ENCODE measurements around the gene TENM4. TPM values are rescaled to one million over a fixed set of nuclear protein-coding genes. Genes with fewer than 3 reads are reported as not detected.

TENM4 gene
- total RNA-seq, 1 donor from 2014 or later = under 0.01 TPM

DNA sequence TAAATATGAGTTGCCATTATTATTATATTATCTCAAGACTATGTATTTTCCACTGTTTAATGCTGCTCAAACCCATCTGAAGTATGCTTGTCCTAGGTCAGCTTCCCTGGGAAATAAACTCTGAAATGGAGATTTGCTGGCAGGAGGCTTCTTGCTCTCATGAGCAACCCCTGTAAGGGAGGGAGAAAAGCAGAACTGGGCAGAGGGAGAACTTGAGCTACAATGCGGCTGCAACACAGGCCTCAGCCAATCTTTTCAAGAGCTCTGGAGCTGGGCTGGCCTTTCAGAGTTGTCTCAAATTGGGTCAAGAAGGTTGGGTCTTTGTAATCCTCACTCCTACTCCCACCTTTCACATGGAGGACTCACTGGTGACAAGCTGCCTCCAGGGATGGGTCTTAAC lies 412.6 kb downstream of the TENM4 start:
- DNase-seq (ENCODE audit: low read depth in 2 of 2) = no peak

DNA sequence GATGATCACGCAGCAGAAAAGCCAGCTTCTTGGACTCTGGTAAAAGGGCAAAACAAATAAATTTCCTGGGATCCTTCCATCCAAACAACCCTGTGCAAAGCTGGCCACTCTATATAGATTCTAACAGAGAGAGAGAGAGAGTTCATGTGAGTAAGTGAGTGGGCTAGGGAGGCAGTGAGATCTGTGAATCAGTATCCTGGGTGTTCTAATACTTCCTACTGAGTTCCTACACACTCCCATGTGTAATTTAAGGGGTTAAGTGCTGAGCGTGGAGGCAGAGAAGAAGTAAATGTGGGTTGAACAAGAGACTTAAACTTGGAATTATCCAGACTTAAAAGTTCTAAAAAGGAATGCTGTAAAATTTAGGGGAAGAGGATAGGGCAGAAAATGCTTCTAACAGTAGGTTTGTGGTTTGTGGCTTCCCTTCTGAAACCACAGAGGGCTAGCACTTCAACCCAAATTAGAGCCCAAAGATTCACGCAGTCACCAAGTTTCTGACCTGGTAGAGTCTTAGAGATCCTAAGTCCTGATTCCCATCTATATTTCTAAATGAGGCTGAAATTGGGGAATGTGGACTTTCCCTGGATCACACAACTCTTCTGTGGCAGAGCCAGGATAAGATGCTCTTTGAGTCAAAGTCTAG lies 413.9 kb downstream of the TENM4 start:
- no peak for DNase-seq (ENCODE audit: low read depth in 2 of 2)

DNA sequence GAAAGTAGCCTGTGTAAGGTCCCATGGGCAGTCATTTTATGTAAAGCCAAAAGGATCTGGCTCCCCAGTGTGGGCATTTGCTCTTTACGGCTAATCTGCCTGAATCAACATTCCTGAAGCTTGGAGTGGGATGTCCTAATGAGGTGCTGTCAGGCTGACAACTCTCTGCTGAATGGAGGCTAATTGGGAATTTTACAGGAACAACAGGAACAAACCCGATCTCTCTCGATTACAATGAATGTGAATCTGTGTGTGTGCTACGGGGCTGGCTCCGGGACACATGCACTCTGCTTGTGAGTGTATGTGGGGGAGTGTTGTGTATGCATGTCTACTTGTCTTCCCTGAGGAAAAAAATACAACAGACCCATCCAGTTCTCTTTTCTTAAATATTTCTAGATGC lies 415.2 kb downstream of the TENM4 start:
- DNase-seq (ENCODE audit: low read depth in 2 of 2) = no peak

DNA sequence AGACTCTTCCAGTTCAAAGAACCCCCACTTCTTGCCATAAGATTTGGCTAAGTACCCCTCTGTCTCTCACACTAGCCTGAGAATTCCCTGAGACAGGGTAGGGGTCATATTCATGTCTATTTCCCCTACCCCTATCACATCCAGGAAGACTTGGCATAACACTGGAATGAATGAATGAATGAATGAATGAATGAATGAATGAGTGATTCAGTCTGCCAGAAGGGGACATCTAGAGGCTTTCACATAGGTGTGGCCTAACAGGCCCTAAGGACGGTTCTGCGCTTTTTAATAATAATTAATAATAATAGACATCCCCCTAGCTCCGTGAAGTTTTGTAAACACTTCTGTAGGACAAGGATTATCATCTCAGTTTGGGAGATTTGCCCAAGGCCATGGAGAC lies 415.7 kb downstream of the TENM4 start:
- no peak for DNase-seq (ENCODE audit: low read depth in 2 of 2)

DNA sequence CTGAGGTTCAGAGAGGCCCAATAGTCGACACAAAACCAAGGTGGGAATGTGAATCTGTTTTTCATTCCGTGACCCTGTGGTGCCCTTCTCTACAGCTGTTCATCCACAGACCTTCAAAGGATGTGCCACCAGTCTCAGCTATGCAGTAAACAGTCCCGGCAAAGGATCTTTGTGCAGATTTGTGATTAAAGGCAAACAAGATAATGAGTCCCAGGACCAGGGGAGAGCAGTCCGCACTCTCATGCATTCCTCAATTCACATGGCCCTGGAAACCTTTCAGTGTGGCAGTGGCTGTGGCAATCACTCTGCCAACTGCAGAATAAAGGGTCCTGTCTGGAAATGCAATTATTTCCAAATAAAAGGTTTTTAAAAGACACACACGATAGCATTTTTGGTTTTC lies 418.6 kb downstream of the TENM4 start:
- DNase-seq (ENCODE audit: low read depth in 2 of 2) = no peak

GRCh38 chr11:79021601-79022000 lies 419.2 kb downstream of the TENM4 start:
- no peak for DNase-seq (ENCODE audit: low read depth in 2 of 2)

- no peak for DNase-seq (ENCODE audit: low read depth in 2 of 2)
Observed at GRCh38 chr11:79019975-79020374, 420.9 kb downstream of the TENM4 start.

- DNase-seq (ENCODE audit: low read depth in 2 of 2) = no peak
Observed at GRCh38 chr11:79019277-79019676, 421.6 kb downstream of the TENM4 start.

DNA sequence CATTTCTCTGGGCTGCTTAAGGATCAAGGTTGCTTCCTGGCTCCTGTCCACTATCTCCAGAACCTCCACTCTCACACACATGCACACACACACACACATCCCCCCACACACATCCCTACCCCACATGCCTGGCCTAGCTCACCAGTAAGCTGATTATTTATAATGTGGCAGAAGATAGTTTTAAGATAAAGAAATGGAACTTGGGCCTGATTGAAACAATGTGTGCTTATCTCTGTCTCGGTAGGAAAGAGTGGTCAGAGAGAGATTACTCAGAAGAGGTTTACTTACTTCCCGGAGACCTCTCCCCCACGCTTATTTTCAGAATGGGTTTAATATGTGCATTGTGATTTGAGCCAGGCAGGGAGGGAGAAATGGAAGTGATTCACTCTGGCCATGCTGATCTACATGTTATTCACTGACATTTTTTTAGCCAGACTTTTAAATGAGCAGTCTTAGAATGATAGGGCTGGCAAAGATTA lies 422.4 kb downstream of the TENM4 start:
- peak in 1 of 2 donors; percentile 61 for DNase-seq (ENCODE audit: low read depth in 2 of 2)

DNA sequence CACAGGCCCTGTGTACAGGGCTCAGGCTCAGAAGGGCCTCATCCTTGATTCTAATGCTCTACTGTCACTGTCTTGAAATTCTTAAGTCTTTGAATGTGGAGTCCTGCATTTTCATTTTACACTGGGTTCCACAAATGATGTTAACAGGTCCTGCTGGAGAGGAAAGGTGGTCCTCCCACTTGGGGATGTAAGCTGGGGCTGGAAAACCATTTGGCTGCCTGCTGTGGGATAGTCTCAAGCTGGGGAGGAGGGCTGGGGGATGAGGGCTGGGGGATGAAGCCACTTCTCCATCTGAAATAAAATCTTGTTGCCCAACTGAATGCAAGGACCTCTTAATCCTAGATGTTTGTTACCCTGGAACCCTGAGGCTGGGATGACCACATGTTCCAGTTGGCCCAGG lies 423.0 kb downstream of the TENM4 start:
- DNase-seq (ENCODE audit: low read depth in 2 of 2) = no peak

GRCh38 chr11:79013509-79013908 lies 427.3 kb downstream of the TENM4 start:
- DNase-seq (ENCODE audit: low read depth in 2 of 2) = no peak

DNA sequence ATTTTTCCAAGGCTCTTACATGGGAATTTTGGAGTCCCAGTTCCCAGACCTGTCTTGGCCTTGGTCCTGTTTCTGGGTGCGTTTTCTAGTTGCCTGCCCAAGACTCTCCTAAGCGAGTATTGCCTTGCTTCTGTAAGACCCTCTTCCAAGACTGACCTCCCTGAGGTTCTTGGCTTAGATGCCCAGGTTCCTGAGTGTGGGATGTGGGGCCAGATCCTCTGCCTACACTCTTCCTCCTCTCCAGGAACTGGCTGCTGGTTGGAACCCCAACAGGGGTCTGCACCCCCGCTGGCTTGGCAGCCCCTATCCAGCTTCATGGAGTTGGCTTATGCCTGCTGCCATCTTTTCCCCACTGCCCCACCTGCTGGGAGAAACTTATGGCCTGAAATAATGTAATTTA lies 429.5 kb downstream of the TENM4 start:
- no peak for DNase-seq (ENCODE audit: low read depth in 2 of 2)

DNA sequence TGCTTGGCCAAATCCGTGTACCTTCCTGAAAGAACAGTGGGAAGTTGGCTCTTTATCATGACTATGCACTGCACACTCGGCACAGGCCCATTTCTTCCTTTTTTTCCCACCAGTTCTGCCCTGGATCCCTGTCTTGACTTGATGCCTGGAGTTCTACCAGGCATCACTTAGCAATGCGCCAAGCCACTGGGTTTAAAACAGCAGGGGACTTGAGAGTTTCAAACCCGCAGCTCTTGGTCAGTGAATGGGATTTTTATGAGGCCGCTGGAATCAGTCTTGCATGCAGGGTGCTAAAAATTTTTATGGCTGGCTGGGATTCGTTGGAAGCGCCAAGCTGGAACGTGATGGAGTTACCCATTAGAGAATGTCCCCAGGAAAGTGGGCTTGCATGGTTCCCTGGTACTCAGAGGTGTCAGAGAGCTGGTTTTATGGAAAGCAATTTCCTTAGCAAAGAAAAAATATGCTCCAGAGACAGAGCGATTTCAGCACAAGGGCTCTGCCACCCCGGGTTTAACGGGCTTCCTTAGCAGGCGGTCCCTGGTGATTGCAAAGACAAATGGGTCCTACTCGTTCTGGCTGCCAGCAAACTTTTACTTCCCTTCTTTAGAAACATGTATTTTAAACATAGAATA lies 432.9 kb downstream of the TENM4 start:
- no peak for DNase-seq (ENCODE audit: low read depth in 2 of 2)

DNA sequence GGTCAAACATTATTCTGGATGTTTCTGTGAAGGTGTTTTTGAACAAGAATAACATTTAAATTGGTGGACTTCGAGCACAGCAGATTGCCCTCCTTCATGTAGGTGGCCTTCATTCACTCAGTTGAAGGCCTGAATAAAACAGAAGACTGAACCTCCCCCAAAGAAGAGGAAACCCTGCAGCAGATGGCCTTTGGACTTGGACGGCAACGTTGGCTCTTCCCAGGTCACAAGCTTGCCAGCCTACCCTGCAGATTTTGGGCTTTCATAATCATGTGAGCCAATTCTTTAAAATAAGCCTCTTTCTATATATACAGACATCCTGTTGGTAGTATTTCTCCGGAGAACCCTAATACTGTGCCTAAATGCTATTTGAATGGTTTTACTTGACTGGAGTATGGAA lies 434.0 kb downstream of the TENM4 start:
- no peak for DNase-seq (ENCODE audit: low read depth in 2 of 2)

DNA sequence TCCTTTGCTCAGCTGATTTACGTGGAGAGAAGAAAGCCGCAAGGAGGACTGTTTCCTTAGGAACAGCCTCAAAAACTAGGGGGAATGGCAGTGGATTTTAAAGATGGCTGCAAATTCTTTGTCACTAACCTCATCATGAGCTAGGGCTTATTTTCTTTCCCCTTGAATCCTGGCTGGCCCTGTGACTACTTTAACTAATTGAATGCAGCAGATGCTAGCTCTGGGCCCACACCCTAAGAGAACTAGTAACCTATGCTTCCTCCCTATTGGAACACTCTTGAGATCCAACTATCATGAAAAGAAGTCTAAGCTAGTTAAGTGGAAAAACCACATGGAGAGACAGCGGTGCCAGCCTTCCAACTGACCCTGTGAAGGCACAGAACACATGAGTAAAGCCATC lies 444.8 kb downstream of the TENM4 start:
- DNase-seq (ENCODE audit: low read depth in 2 of 2) = no peak

DNA sequence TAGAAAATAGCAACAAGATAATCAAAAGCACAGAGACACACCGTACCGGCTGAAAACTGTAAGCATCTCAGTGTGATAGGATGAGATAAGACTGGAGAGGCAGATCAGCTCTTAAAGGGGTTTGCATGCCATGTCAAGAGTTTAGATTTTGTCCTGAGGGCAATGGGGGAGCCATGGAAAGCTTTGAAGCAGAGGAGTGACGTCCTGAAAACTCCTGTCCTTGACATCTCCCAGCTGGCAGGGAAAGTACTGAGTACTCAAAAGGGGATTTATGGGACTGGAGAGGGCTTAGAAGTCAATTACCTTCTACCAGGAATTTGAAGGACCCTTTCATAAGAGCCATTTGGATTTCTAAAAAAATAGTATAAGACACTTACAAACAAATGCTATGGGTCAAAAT lies 445.7 kb downstream of the TENM4 start:
- no peak for DNase-seq (ENCODE audit: low read depth in 2 of 2)

DNA sequence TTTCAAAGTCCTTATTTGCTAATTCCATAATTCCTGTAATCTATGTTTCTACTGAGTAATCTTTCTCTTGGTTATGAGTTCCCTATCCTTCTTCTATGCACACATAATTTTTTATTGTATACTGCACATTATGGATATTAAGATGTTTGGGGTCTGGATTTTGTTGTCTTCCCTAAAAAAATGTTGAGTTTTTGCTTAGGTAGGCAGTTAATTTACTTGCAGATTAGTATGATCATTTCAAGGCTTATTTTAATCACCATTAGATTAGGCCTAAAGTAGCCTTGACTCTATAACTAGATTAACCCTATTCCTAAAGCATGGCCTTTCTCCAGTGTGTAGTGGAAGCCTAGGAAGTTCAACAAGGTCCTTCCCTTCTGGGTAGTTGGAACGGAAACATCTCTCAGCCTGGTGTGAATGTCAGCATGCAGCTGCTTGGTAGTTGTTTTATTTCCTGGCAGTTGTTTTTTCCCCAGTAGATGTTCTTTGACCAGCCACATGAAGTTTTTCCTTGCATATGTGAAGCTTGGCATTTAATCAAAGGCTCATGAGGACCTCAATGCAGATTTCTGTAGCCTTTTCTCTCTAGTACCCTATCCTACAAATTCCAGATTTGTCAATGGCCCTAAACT lies 446.9 kb downstream of the TENM4 start:
- peak; percentile 18 to 63 for DNase-seq (ENCODE audit: low read depth in 2 of 2)

- no peak for DNase-seq (ENCODE audit: low read depth in 2 of 2)
Observed at GRCh38 chr11:78991681-78992080, 449.1 kb downstream of the TENM4 start.

- DNase-seq (ENCODE audit: low read depth in 2 of 2) = no peak
Observed at GRCh38 chr11:78990261-78990660, 450.6 kb downstream of the TENM4 start.

- no peak for DNase-seq (ENCODE audit: low read depth in 2 of 2)
Observed at GRCh38 chr11:78987748-78988147, 453.1 kb downstream of the TENM4 start.

DNA sequence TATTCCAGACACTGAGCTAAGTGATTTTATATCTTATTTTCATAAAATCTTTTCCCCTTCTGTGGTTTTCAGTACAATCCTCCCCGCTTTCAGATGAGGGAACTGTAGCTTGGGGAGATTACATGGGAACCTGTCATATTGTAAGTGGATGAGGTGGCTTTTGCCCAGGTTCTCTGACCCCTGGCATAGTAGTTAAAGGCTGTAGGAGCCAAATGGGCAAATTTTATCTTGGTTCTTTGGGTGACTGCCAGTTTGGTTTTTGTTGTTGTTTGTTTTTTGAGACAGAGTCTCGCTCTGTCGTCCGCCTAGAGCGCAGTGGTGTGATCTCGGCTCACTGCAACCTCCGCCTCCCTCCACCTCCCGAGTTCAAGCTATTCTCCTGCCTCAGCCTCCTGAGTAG lies 454.5 kb downstream of the TENM4 start:
- DNase-seq (ENCODE audit: low read depth in 2 of 2) = no peak

DNA sequence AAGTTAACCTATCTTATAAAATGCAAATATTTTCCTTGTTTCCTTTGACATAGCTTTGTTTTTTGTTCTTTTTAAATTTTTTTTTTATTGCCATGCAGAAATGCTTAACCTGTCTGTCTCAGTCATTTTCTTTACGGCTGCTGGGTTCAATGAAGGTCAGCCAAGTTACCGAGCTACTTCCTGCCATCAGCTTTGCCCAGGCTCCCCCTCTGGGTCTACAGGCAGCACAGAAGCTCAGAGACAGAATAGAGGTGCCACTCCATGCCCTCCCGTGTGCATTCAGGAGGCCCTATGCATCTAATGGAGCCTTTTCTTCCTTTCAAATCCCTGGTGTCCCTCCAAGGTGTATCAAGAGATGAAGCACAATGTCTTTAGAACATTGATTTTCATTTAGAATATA lies 455.2 kb downstream of the TENM4 start:
- DNase-seq (ENCODE audit: low read depth in 2 of 2) = no peak

DNA sequence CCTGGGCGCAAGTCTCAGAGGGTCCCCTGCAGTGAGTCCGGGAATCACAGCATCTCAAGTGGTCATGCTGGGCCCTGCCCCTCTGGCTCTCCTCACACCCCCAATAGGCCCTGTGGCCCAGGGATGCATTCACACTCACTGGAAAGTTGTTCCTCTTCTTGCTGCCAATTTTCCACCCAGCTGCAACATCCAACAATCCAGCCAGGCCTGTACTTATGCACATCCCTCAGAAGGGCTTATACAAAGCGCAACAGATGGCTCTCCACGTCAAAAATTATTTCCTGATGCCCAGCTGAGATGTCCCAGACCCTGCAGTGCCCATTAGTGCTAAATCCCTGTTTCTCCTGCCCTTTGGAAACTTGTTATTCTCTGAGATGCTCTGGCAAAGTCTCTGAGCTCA lies 458.4 kb downstream of the TENM4 start:
- DNase-seq (ENCODE audit: low read depth in 2 of 2) = no peak

All from dermis microvascular lymphatic vessel endothelial cell (primary cell).